CD14-positive monocyte (primary cell): ENCODE measurements around the gene MARK4. TPM values are rescaled to one million over a fixed set of nuclear protein-coding genes. Genes with fewer than 3 reads are reported as not detected.

Experiments used
- DNase-seq, 3 donors: peaks; one replicate each; pipeline ENCODE4 v3.0.0-alpha.2; 2011 to 2022
- H2AFZ ChIP-seq: 2 replicates; pipeline ENCODE4 v1.6.0; 2012; ENCODE audit warnings: mild to moderate bottlenecking, low read depth, low read length, inconsistent platforms; ENCODE audit not compliant: insufficient read depth, poor library complexity, severe bottlenecking
- H3K27ac ChIP-seq, 2 donors: 1 replicate in 1 of 2; 2 replicates in 1 of 2; pipeline ENCODE4 v1.5.1; 2012 to 2013; ENCODE audit warnings: low read length in 2 of 2, control low read depth in 1 of 2, inconsistent platforms in 1 of 2, low read depth in 1 of 2, mild to moderate bottlenecking in 1 of 2
- H3K27me3 ChIP-seq, 2 donors: one replicate each; pipeline versions ENCODE4 v1.6.0 to v1.6.1; 2011 to 2013; ENCODE audit warnings: low read length in 2 of 2; ENCODE audit not compliant: control insufficient read depth in 2 of 2, insufficient read depth in 2 of 2
- H3K36me3 ChIP-seq, 2 donors: replicated peaks in 1 of 2; 1 replicate in 1 of 2; 2 replicates in 1 of 2; pipeline versions ENCODE4 v1.5.1 to v1.6.1; 2012 to 2013; ENCODE audit warnings: low read length in 2 of 2, control low read depth in 1 of 2, inconsistent platforms in 1 of 2, mild to moderate bottlenecking in 1 of 2; ENCODE audit not compliant: insufficient read depth in 2 of 2, control insufficient read depth in 1 of 2
- H3K4me1 ChIP-seq, 2 donors: 1 replicate in 1 of 2; 2 replicates in 1 of 2; pipeline versions ENCODE4 v1.5.1 to v1.6.1; 2012 to 2013; ENCODE audit warnings: low read length in 2 of 2, control low read depth in 1 of 2, inconsistent platforms in 1 of 2, mild to moderate bottlenecking in 1 of 2, moderate library complexity in 1 of 2; ENCODE audit not compliant: insufficient read depth in 2 of 2, control insufficient read depth in 1 of 2
- H3K4me2 ChIP-seq: replicated peaks from 2 replicates; pipeline ENCODE3; 2012; ENCODE audit warnings: low read length, moderate library complexity, mild to moderate bottlenecking; ENCODE audit not compliant: poor library complexity, severe bottlenecking; ENCODE audit errors: extremely low read depth
- H3K4me3 ChIP-seq, 3 experiments: fragments of 200-600 bp in 1 of 3; sonication (generic) in 1 of 3; replicated peaks in 1 of 3; 1 replicate in 2 of 3; 2 replicates in 1 of 3; pipeline ENCODE4 v1.5.1; 2011 to 2013; ENCODE audit warnings: low read length in 3 of 3, mild to moderate bottlenecking in 3 of 3, control low read depth in 2 of 3, low read depth in 2 of 3, inconsistent platforms in 1 of 3, moderate library complexity in 1 of 3
- H3K79me2 ChIP-seq: 2 replicates; pipeline ENCODE4 v1.6.0; 2012; ENCODE audit warnings: mild to moderate bottlenecking, control low read depth, inconsistent platforms, low read length, moderate library complexity; ENCODE audit not compliant: insufficient read depth
- H3K9ac ChIP-seq: 2 replicates; pipeline ENCODE4 v1.6.0; 2017; ENCODE audit warnings: low read length, mild to moderate bottlenecking; ENCODE audit not compliant: insufficient read depth, poor library complexity, severe bottlenecking
- H3K9me3 ChIP-seq, 2 donors: replicated peaks in 1 of 2; 1 replicate in 1 of 2; 2 replicates in 1 of 2; pipeline versions ENCODE4 v1.5.1 to v1.6.1; 2012 to 2013; ENCODE audit warnings: low read length in 2 of 2, control low read depth in 1 of 2; ENCODE audit not compliant: control insufficient read depth in 1 of 2, insufficient read depth in 1 of 2
- H4K20me1 ChIP-seq: 2 replicates; pipeline ENCODE4 v1.6.0; 2012; ENCODE audit warnings: mild to moderate bottlenecking, low read length, control low read depth, moderate library complexity; ENCODE audit not compliant: insufficient read depth
- H3K27ac Mint-ChIP-seq, 7 donors: one replicate each; pipeline ENCODE4 v1.8.0; 2020; ENCODE audit warnings: mild to moderate bottlenecking in 7 of 7, mixed read lengths in 7 of 7, moderate library complexity in 6 of 7, inconsistent platforms in 2 of 7
- H3K27me3 Mint-ChIP-seq, 3 donors: one replicate each; pipeline ENCODE4 v1.8.0; 2021 to 2022; ENCODE audit warnings: low read depth in 3 of 3, mild to moderate bottlenecking in 3 of 3, mixed read lengths in 3 of 3, moderate library complexity in 3 of 3, inconsistent platforms in 1 of 3
- H3K36me3 Mint-ChIP-seq, 2 donors: one replicate each; pipeline ENCODE4 v1.8.0; 2020; ENCODE audit warnings: mixed read lengths in 2 of 2, inconsistent platforms in 1 of 2, mild to moderate bottlenecking in 1 of 2
- H3K4me1 Mint-ChIP-seq: one replicate; pipeline ENCODE4 v1.8.0; 2020; ENCODE audit warnings: mild to moderate bottlenecking, mixed read lengths
- H3K4me3 Mint-ChIP-seq, 2 donors: one replicate each; pipeline ENCODE4 v1.8.0; 2020; ENCODE audit warnings: mild to moderate bottlenecking in 2 of 2, mixed read lengths in 2 of 2, moderate library complexity in 1 of 2
- H3K9me3 Mint-ChIP-seq, 7 donors: one replicate each; pipeline ENCODE4 v1.8.0; 2020 to 2022; ENCODE audit warnings: mixed read lengths in 7 of 7, mild to moderate bottlenecking in 6 of 7, moderate library complexity in 6 of 7, inconsistent platforms in 2 of 7
- WGBS: methylation state at CpG from one replicate; pipeline ENCODE4 v1.1.5; 2013; ENCODE audit warnings: missing lambda C conversion rate; ENCODE audit not compliant: insufficient coverage; 5-methylcytosine and 5-hydroxymethylcytosine counted together
- intact Hi-C, 2 donors: fragments of 100-400 bp; cut with micrococcal nuclease; formaldehyde crosslinking; loops; one replicate each; pipeline versions ENCODE4 v1.15.0 to v1.15.1; 2023
- polyA plus RNA-seq, 3 donors: library from polyadenylated mRNA; depleted of rRNA in 1 of 3; unstranded in 2 of 3; stranded (reverse) in 1 of 3; fragments of 300-500 nt in 2 of 3; fragments of >200 nt in 1 of 3; fragmentation: Illumina TruSeq in 2 of 3; gene quantifications; 1 replicate in 2 of 3; 2 replicates in 1 of 3; pipeline ENCODE4 v1.2.3, GENCODE V29; 2012 to 2021
- TF ChIP-seq, protein P1 (sequence below): fragments of 200-600 bp; IDR thresholded peaks from one replicate; pipeline ENCODE4 v1.8.0; 2022; ENCODE audit warnings: antibody characterized with exemption, mild to moderate bottlenecking

Gene MARK4
- polyA plus RNA-seq, 3 donors, result 0.59 to 18.4 (median 0.69) TPM

DNA sequence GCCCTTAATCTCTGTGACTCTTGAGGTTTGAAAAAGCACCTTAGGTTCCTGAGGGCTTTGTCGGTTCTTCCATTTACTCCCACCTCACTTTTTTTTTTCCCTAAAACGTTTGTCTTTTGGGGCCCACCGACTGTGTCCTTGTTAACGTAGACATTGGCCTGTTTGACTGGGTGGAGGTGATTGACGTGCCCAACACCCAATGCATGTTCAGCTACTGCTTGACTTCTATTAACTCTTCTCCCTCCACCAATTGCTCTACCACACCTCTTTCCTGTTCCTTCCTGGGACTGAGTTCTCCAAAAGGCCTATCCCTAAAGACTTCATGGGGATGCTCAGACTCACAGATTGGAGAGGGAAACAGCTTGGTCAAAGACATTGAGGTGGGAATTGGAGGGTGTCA lies 54.4 kb downstream of the MARK4 start:
- Histone ChIP-seq H3K4me3 (no peak overlapping the region), H3K27me3 (no peaks in the 10 kb centered on the region), H3K9me3 (peaks cover 0 to 4% of the 10 kb centered on the region in 2 donors), H3K79me2 (no peaks in the 10 kb centered on the region), H3K4me1 (no peaks in the 10 kb centered on the region), H3K36me3 (peaks cover 0 to 8% of the 10 kb centered on the region in 2 donors), H2AFZ (no peak overlapping the region), H3K27ac (no peak overlapping the region), H3K9ac (no peak overlapping the region), H3K4me2 (no peak overlapping the region), H4K20me1 (no peaks in the 10 kb centered on the region)
- DNase-seq, result no peak
- H3K4me3 Mint-ChIP-seq, result no peak overlapping the region
- 43% methylated on average over 3 of the region's 5 CpGs for WGBS
- H3K27ac Mint-ChIP-seq, result no peak overlapping the region
- intact Hi-C loops, result no loop called here
- peaks cover 11 to 17% of the 10 kb centered on the region in 2 donors for H3K36me3 Mint-ChIP-seq
- TF ChIP-seq, protein P1, sequence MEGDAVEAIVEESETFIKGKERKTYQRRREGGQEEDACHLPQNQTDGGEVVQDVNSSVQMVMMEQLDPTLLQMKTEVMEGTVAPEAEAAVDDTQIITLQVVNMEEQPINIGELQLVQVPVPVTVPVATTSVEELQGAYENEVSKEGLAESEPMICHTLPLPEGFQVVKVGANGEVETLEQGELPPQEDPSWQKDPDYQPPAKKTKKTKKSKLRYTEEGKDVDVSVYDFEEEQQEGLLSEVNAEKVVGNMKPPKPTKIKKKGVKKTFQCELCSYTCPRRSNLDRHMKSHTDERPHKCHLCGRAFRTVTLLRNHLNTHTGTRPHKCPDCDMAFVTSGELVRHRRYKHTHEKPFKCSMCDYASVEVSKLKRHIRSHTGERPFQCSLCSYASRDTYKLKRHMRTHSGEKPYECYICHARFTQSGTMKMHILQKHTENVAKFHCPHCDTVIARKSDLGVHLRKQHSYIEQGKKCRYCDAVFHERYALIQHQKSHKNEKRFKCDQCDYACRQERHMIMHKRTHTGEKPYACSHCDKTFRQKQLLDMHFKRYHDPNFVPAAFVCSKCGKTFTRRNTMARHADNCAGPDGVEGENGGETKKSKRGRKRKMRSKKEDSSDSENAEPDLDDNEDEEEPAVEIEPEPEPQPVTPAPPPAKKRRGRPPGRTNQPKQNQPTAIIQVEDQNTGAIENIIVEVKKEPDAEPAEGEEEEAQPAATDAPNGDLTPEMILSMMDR, result no peak
- peaks cover 2 to 11% (median 7%) of the 10 kb centered on the region in 7 donors for H3K9me3 Mint-ChIP-seq
- peaks cover 4 to 15% (median 7%) of the 10 kb centered on the region in 3 donors for H3K27me3 Mint-ChIP-seq
- H3K4me1 Mint-ChIP-seq, result peaks cover 2% of the 10 kb centered on the region

DNA sequence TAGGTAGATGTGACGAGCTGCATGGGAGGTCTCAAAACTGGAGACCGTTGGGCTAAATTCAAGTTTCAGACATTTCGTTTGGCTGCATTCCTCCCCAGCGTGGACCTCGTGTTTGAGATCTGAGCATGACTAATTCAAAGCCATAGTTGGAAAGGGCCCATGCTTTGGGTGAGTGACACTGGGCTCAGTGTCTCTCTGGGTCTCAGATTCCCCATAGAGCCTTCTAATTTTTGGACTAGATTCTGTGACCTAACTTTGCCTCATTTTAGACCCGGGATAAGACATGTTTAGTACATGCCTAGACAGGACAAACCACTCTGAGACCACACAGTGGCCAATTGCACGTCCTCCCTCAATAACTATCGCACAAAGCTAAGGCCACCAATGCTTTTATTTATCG lies 55.0 kb downstream of the MARK4 start:
- Histone ChIP-seq H2AFZ (no peak overlapping the region), H3K4me2 (no peak overlapping the region), H3K27ac (no peak overlapping the region), H3K9ac (no peak overlapping the region), H3K4me1 (no peaks in the 10 kb centered on the region), H3K79me2 (no peaks in the 10 kb centered on the region), H4K20me1 (no peaks in the 10 kb centered on the region), H3K9me3 (peaks cover 0 to 4% of the 10 kb centered on the region in 2 donors), H3K27me3 (no peaks in the 10 kb centered on the region), H3K4me3 (no peak overlapping the region), H3K36me3 (peaks cover 0 to 2% of the 10 kb centered on the region in 2 donors)
- Mint-ChIP-seq H3K36me3 (peaks cover 5 to 11% of the 10 kb centered on the region in 2 donors), H3K27ac (peak overlapping the region in 1 of 7 donors; percentile 7), H3K9me3 (peaks cover 2 to 11% (median 7%) of the 10 kb centered on the region in 7 donors), H3K4me3 (no peak overlapping the region), H3K4me1 (peaks cover 2% of the 10 kb centered on the region), H3K27me3 (peaks cover 4 to 15% (median 7%) of the 10 kb centered on the region in 3 donors)
- WGBS, result 81% methylated on average over 9 of the region's 9 CpGs
- no peak for DNase-seq
- intact Hi-C loops, result no loop called here
- TF ChIP-seq, protein P1, result no peak
